Suprapubic skin (tissue), 4 donors: ENCODE measurements around the gene DNAH17.

Experiments
- CTCF ChIP-seq, 2 donors: fragments of 200-600 bp in 1 of 2; fragments of 450-650 bp in 1 of 2; sonication (generic) in 1 of 2; IDR thresholded peaks; one replicate each; pipeline ENCODE4 v1.5.1; 2016 to 2019; ENCODE audit warnings: antibody characterized with exemption in 2 of 2, mild to moderate bottlenecking in 1 of 2, moderate library complexity in 1 of 2
- EP300 ChIP-seq: sonication (generic); formaldehyde crosslinking; IDR thresholded peaks from one replicate; pipeline ENCODE4 v1.6.1; 2017; ENCODE audit warnings: antibody characterized with exemption
- POLR2AphosphoS5 ChIP-seq, 3 donors: sonication (generic); formaldehyde crosslinking; IDR thresholded peaks; one replicate each; pipeline ENCODE4 v1.6.1; 2017; ENCODE audit warnings: antibody characterized with exemption in 3 of 3

- TF ChIP-seq CTCF (IDR thresholded peaks at IDR 0.05), result no peak
- TF ChIP-seq EP300, result no peak
- TF ChIP-seq POLR2AphosphoS5 (IDR thresholded peaks at IDR 0.05), result no peak
Measured at GRCh38 chr17:78476973-78477372, 100.2 kb downstream of the DNAH17 start.
